GM19463 (cell line): ENCODE results near the gene HLA-DPA1.
"Not testable (repeated sequence)": the region's sequence is repeated elsewhere in the genome, so short reads cannot be mapped to it uniquely, and the experiment has no call there.

Experiments used
- ATAC-seq: cut with Tn5 transposase; IDR thresholded peaks from one replicate; pipeline ENCODE4 v1.9.1; 2021; ENCODE audit warnings: mild to moderate bottlenecking, moderate library complexity; ENCODE audit not compliant: unreplicated experiment

The HLA-DPA1 gene

DNA sequence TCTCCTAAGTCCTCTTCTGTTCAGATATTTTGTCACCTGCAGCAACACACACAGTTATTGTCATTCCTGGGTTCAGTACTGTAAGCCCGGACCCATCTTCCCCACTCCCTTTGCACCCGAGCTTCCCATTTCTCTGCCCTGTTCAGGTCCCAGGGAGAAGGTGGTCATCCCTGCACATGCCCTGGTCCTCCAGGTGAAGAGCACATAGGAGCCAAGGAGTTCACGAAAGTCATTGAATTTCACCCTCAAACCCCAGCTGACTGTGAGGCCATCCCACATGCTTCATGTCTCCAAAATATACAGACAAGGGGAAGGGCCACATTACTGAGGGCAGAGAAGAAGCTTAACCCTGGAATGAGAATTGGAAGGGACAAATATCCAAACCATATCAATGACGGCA is 8.1 kb downstream of the HLA-DPA1 start:
- ATAC-seq, result no peak

DNA sequence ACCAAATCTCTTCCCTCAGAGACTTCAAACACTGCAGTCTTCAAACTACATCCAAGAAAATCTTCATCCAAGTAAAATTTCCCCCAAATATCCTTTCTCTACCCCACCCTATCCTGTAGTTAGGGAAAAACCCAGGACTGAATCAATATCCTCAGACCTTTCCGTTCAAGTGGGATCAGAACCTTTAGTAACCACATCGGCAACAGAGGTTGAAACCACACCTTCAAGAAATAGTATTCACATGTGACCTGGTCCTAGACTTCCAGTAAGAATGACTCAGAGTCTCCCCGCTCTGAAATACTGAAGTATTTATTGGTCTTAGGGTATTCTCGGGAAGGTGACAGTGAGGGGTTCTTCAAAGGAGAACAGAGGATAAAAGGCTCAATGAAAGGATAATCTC is 8.7 kb downstream of the HLA-DPA1 start:
- ATAC-seq, result no peak

DNA sequence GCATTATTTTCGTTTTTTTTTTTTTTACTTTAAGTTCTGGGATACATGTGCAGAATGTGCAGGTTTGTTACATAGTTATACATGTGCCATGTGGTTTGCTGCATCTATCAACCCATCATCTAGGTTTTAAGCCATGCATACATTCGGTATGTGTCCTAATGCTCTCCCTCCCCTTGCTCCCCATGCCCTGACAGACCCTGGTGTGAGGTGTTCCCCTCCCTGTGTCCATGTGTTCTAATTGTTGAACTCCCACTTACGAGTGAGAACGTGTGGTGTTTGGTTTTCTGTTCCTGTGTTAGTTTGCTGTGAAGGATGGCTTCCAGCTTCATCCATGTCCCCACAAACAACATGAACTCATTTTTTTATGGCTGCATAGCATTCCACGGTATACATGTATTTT is 10.0 kb downstream of the HLA-DPA1 start:
- not testable (repeated sequence) for ATAC-seq

DNA sequence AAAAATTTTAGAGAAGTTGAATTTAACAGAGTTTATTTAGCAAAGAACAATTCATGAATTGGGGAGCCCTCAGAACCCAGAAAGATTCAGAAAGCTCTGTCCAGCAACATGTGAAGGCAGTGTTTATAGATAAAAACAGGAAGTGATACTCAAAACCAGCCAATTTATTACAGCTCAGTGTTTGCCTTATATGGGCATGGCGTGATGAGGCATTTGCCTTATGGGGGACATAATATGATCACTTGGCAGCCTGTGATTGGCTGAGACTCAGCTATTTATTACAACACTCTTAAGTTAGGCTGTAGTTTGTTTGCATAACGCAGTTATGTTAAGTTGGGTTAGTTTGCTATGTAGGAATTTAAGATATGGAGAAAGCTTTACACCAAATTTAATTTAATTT is 11.5 kb downstream of the HLA-DPA1 start:
- no peak for ATAC-seq

DNA sequence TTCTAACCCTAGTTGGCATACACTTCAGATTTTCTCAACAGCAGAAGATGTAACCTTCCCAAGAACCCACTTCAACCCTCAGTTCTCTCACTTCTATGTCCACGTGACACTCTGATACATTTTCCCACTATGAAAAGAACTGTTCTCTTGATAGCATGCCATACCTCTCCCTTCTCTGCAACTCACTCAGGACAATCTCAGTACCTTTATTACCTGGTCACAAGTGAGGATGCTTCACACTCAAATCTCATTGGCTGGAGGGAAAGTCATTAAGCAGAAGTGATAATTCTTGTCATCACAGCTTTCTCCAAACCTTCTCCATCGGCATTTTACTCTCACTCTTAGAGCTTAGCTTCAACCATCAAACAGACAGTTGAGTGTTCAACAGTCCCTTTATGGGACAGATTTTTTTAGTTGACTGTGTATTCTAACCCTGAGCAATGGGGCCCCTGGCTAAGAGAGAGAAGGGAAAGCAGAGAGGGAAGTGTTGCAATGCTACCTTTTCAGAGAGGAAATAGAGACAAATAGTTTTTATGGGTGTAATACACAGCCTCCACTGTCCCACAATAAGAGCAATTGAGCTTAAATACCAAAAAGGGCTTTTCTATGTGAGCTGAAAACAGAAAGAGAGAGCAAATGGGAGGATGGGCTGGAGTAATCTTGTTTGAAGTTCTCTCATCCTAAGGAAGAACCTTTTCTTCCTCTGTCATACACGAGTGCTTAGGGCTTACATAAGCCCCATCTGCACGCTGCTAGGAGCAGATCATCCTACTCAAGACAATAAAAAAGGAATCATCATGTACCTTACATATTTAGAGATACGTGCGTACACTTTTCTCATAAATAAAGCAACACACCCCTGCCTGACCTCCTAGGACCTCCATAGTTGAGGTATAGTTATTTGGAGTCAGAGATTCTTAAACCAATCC is 16.0 kb downstream of the HLA-DPA1 start:
- no peak for ATAC-seq

DNA sequence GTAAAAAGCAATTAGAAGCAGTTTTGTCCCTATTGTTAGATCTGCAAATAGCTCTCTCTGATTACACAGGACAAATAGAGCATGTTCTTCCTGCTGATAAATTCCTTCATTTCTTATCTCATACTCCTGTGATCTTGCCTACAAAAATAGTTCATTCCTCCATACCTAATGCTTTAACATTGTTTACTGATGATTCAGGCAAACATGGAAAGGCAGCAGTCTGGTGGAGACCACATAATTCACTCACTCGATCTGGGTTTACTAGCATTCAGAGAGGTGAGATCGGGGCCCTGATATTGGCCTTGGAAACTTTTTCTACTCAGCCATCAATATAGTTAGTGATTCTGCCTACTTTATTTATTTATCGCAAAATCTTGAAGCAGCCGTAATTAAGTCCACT is 20.2 kb downstream of the HLA-DPA1 start:
- ATAC-seq, result no peak

DNA sequence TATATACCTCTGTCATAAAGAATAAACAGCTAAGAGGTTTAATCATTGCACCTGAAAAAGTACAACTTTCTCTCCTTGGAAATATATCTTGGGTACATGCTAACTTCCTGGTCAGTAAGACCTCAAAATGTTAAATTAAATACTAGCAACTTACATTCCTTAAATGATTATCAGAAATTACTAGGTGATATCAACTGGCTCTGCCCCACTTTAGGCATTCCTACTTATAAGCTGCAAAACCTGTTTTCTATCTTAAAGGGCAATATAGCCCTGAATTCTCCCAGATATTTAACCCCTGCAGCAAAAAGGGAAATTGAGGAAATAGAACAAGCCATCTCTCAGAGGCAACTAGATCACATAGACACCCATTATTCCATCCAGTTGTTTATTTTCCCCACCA is 20.8 kb downstream of the HLA-DPA1 start:
- no peak for ATAC-seq

DNA sequence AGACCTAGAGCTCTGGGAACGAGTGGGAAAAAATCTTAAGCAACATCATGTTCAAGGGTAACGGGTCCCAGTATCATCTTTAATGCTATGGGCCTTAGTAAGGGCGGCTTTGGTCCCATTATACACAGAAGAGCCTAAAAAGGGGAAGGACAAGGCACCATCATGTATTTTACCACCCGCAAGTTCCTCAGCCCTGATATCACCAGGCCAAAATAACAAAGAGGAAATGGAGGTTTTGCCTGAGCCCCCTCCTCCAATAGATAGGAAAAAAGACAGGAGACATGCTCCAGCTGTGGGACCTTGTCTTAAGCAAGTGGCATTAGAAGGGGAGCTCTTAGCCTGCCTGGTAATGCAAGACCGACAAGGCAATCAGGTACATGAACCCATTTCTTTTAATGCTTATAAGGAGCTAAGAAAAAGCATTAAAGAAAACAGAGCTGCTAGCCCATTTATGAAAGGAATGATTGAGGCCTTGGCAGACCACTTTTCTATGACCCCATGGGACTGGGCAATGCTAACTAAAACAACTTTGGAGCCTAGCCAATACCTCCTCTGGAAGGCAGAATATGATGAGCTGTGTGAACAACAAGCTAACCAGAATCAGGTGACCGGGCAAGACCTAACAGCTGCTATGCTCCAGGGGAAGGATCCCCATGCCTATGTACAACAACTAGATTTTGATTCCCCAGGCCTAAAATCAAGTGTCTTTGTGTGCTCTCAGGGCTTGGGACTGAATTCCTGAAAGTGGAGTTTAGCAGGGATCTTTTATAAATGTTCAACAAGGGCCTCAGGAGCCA is 23.2 kb downstream of the HLA-DPA1 start:
- no peak for ATAC-seq

DNA sequence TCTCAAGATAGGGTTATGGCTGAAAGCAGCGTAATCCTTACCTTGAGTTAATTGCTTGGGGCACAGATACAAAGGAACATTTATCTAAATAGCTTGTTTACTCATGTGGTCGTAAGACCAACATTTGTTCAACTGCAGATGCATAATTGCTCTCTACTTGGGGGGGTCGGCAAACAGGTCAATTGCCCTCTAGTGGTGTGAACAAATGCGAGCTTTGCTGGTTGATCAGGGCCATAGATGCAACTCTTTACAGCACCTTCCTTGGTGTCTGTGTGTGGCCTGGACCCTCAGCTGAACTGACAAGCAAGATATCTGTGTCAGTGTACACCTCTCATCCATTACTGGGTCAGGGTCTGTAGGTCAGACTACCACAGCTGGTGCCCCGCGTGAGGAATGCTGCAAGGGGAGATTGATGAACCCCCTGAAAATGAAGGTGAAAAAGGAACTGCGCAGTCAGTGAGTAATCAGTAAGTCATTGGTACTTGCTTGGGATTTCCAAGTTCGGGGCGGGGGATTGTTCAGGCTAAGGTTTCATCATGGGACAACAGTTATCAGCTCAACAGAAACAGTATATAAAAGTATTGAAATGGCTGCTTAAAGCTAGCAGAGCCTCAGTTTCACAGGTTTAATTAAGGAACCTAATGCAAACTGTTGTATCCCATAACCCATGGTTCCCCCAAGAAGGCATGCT is 24.0 kb downstream of the HLA-DPA1 start:
- no peak for ATAC-seq

DNA sequence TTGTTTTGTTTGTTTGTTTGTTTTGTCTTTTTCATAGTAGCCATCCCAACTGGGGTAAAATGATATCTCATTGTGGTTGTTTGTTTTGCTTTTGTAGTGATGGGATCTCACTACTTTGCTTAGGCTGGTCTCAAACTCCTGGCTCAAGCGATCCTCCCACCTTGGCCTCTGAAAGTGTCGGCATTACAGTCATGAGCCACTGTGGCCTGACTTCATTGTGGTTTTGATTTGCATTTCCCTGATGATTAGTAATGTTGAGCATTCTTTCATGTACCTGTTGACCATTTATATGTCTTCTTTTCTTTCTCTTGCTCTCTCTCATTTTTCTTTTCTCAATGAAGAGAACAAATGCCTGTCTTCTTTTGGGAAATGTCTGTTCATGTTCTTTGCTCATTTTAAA is 33.3 kb downstream of the HLA-DPA1 start:
- ATAC-seq, result no peak

DNA sequence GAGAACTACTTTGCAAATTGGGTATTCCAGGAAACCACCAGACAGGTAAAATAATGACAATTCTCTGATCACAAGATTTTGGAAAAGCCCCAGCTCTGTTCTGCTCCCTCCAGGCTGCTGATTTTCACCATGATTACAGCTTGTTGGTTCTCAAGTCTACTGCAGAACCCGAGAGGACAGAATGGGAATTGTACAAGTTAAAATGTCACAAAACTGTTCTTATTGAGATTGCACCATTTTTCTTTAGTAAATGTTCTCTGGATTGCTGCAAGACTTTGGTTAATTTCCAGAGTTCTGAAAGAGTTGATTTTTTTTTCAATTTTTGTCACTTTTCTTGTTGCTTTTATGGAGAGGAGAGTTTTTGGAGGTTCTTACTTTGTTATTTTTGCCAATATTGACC is 36.9 kb downstream of the HLA-DPA1 start:
- no peak for ATAC-seq

DNA sequence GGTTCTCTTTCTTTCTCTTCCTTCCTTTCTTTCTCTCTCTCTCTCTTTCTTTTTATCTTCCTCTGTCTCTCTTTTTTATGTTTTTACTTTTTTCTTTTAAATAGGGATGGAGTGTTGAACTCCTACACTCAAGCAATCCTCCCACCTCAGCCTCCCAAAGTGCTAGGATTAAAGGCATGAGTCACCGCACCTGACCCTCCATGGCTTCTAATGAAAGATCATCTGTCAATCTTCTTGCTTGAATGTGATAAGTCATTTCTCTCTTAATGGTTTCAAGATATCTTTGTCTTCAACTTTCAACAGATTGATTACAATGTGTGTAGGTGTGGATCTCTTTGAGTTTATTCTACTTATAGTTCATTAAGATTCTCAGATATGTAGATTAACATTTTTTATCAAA is 38.9 kb downstream of the HLA-DPA1 start:
- ATAC-seq, result no peak

DNA sequence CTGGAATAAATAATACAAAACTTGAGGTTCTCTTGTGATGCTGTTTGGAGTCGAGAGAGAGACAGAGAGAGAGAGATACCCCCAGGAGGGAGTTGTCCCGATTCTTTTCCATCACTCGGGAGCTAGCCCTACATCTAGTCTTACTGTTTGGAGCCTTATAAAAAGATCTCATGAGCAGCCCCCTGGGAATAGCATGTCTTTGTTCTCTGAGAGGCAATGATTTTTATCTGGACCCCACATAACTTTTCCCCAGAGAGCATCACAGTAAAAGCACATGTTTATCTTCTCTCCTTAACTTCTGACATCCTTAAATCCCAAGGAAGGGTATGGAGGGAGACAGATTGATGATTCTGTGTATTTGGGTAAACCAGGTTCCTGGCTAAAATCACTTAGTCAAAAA is 43.2 kb downstream of the HLA-DPA1 start:
- no peak for ATAC-seq

DNA sequence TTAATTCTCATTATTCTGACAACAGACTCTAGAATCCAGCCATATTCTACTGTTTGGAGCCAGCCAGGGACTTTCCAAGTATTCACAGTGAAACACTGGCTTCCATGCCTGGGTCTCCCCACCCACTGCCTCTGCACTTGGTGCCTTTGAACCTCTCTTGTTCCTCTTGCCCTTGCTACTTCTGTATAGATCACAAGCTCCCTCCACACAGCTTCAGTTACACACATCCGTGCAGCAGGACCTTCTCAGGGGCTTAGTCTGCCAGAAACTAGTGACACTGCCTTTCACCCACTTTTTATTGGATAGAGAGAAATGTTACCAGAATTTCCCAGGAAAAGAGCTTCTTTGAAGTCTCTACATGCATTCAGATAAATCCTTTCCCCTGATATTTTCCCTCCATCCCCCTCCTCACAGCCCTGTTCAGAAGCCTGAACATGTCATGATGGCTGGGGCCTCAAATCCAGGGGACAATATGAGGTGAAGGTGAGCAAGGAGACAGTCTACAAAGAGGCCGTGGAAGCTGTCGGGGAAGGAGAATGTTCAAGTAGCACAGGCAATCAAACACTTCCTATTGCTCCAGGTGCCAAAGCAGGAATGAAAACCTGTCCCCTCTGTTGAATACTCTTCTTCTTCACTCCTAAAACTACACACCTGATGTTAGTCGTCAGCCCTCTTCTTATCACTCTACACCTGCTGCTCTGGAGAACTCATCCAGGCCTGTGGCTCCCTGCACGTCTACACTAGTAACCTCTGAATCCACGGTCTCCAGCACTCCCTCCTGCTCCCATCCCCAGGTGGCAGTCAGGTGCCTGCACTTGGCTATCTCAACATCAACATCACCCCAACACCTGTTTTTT is 43.9 kb downstream of the HLA-DPA1 start:
- ATAC-seq, result peak; percentile 75

DNA sequence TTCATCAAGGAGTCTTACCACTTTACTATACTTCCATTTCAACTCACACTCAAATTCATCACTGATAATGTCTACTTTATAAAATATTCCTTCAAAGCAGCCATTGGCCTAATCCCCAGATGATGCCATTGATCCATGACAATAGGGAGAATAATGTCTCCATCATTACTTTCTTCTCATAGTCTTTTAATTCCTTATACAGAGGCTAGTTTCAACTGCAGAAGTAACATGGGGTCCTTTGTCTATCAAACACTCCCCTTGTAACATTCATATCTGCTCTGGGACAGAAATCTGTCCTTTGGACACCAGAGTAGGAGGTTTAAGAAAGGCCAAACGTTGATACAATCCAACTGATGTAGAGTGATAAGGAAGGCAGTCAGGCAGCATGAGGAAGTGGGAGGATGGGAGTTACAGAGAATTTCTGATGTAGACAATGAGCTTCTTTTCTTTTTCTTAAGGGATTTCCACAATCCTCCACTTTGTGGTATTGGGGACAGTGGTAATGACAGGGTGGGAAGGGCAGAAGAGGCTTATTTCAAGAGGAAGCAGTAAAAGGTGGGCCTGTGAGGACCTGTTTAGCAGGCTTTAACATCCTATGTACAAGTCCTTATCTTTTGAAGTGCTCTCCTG is 45.1 kb downstream of the HLA-DPA1 start:
- ATAC-seq, result no peak

DNA sequence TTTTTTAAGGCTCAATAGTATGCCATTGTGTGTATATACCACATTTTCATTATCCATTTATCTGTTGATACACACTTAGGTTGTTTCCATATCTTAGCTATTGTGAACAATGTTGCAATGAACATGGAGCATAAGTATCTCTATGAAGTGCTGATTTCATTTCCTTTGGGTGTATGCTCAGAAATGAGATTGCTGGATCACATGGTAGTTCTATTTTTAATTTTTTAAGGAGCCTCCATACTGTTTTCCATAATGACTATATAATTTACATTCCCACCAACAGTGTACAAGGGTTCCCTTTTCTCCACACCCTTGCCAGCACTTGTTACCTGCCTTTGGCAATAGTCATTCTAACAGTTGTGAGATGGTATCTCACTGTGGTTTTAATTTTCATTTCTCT is 48.9 kb downstream of the HLA-DPA1 start:
- ATAC-seq, result no peak

DNA sequence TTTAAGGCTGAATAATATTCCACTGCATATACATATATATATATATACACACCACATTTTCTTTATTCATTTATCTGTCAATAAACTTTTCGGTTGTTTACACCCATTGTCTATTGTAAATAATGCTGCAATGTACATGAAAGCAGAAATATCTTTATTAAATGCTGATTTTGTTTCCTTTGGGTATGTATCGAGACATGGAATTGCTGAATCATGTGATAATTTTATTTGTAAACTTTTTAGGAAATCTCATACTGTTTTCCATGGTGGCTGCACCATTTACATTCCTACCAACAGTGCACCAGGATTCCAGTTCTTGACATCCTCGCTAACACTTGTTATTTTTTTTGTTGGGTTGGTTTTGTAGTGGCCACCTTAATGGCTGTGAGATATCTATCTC is 49.9 kb downstream of the HLA-DPA1 start:
- no peak for ATAC-seq

DNA sequence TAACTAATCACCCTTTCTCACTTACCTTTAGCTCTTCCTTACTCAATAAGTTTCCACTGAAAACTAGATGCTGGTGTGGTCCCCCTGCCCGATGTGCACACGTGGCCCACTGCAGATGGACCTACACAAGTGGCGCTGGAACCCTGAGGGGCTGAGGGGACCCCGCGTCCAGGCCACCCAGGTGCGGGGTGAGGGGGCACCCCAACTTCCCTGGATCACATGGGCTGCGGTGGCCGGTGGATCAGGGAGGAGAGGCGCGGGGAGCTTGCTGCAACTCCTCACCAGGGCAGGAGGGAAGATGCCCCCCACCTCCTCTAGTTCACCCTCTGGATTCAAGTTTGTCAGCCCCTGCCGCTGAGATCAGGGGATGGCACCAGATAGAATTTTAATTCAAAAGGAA is 51.5 kb downstream of the HLA-DPA1 start:
- no peak for ATAC-seq

DNA sequence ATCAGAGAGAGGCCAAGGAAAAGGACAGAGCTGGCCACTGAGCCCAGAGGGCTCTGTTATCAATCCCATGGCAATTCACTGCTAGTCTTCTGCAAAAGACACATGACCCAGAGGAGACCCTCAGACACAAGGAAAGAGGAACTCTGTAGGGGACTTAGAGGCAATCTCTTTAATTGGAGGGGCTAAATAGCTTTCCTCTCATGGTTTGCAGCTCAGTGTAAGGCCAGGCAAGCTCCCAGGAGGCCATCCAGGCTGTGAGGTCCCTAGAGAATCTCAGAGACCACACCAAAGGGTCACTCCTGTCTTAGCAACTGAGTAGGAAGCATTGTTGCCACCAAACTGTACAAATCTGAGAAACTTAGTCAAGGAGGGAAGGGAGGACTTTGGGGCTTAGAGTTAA is 54.1 kb downstream of the HLA-DPA1 start:
- peak; percentile 13 for ATAC-seq

DNA sequence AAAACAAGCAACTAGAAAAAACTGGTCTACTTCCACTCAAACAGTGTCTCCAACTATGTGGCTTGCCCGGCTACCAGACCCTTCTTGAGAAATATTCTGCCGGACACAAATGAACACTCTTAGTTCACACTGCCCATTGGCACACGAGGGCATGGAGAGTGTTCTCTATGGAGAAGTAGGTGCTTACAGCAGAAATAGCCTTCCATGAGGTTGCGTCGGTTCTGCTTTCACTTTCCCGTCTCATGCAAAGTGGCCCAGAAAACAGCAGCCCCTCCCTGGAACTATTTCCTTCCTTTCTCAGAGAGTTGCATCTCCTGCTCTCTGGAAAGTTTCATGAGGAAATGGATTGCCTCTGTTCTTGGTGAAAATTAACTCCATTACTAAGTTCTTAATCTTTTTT is 54.5 kb downstream of the HLA-DPA1 start:
- ATAC-seq, result peak; percentile 75
